Measurements from ENCODE around the gene LIN7B.
"Not testable (repeated sequence)": the region's sequence is repeated elsewhere in the genome, so short reads cannot be mapped to it uniquely, and the experiment has no call there.

LIN7B gene

GRCh38 chr19:49146408-49146770 is 32.2 kb downstream of the LIN7B start:
- not testable (repeated sequence) for DNase-seq

GRCh38 chr19:49148044-49148682 is 34.0 kb downstream of the LIN7B start:
- DNase-seq = no peak

GRCh38 chr19:49148784-49149651 is 34.8 kb downstream of the LIN7B start:
- DNase-seq = peak; percentile 96

DNA sequence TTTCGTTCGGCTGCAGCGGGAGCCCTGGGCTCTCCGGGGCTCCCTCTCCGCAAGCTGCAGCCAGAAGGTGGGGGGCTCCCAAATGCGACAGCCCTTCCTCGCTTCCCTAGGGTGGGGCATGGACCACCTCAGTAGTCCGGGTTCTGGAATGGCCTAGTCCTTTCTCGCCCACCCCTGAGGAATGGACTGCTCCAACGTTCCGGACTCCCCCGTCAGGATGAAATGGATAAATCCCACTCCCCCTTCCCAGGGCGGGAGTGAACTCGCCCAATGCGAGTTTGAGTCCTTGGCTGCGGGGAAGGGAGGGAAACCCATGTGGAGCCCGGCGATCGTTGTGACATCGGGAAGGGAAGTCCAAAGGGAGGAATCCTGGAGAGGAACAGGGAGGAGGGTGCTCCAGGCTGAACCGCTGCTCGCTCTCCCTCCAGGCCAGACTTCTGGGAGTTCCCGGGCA is 35.5 kb downstream of the LIN7B start:
- peak; percentile 93 for DNase-seq

DNA sequence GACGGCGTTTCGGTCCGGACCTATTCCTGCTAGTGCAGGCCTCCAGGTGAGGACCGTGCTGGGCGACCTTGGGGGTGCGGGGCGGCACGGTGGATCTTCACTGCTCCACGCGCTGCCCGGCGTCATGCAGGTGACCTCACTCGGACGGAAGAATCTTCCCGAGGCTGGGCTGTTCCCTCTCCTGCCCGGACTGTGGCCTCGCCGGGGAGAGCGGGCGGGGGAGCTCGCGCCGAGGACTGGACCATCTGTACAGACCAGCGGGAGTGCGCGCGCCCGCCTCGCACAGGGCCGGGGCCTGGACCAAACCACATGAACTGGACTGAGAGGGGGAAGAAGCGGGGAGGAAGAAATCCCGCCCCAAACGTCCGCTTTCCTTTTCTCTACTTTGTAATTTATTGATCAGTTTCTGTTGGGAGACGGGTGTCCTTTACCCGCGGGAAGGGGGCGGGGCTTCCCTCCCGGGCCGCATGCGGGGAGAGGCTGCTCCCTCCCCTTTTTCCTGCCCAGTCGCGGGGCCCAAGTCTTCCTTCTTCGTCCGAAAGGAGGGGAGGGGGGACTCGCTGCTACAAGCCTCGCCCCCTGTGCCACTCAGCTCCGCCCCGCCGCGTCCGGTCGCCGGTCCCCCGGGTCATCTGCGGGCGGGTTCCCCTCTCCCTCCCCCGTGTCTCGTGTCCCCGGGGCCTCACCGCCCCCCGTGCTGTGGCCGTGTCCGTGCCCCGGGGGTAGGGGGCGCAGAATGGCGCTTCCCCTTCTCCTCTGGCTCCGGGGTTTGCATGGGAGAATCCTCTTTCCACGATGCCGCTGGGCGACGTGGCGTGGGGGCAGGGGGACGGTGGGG is 36.2 kb downstream of the LIN7B start:
- peak; percentile 97 for DNase-seq

DNA sequence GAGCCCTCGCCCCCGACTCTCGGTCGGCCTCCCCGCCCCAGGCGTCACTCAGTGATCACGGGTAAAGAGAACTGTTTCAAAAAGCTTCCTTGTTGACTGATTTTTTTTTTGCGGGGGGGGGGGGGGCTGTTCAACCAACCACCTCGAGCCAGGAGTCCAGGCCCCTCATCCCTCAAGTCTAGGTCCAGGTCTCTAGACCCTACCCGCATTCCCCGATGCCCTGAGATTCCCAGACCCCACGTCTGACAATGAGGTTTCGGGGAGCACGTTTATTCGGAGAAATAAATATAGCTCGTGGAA is 36.7 kb downstream of the LIN7B start:
- DNase-seq = no peak

- peak; percentile 83 for DNase-seq
These were observed 37.3 kb downstream of the LIN7B start for GRCh38 chr19:49151267-49152118.

DNA sequence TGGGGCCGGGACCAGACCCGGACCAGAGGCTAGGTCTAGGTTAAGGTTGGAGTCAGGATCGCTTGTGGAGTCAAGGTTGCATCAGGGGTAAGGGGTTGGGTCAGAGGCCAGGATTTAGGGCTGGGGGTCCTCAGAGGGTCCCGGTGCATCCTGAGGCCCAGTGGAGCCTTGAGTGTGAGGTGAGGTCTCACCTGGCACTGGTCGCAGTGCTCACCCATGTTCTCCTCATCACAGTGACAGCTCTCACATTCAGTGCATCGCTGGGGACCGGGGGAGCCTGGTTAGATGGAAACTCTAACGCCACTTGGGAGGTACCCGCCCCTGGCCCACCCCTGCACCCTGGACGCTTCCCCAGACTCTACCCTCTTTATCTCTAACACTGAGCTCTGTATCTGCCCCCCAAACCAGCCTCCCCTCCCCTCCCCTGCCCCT is 38.0 kb downstream of the LIN7B start:
- DNase-seq = no peak

- no peak for DNase-seq
These were observed 39.1 kb downstream of the LIN7B start for GRCh38 chr19:49153167-49153809.

DNA sequence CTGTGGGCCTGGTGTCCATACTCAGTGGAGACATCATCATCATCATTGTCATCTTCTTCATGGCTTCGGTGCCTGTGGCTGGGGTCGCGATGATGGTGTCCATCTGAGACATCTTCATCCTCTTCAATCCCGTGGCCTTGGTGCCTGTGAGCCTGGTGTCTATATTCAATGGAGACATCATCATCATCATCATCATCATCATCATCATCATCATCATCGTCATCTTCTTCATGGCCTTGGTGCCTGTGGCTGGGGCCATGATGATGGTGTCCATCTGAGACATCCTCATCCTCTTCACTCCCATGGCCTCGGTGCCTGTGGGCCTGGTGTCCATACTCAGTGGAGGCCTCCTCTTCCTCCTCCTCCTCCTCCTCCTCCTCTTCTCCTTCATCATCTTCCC is 40.1 kb downstream of the LIN7B start:
- DNase-seq = no peak

- no peak for DNase-seq
These were observed 41.0 kb downstream of the LIN7B start, which contains the start of gene HRC for GRCh38 chr19:49155005-49155819. Gene HRC (minus strand): TSS chr19:49155396. CDS start chr19:49155237, 159 bp downstream.

GRCh38 chr19:49155820-49156346 is 41.7 kb downstream of the LIN7B start:
- DNase-seq = no peak

- DNase-seq = peak; percentile 84
These were observed 43.5 kb downstream of the LIN7B start, which contains the start of gene TRPM4 for GRCh38 chr19:49157445-49158224. Gene TRPM4 (plus strand): TSS chr19:49157792. CDS start chr19:49157867, 75 bp downstream.

- no peak for DNase-seq
These were observed 46.5 kb downstream of the LIN7B start for GRCh38 chr19:49160450-49161189.

DNA sequence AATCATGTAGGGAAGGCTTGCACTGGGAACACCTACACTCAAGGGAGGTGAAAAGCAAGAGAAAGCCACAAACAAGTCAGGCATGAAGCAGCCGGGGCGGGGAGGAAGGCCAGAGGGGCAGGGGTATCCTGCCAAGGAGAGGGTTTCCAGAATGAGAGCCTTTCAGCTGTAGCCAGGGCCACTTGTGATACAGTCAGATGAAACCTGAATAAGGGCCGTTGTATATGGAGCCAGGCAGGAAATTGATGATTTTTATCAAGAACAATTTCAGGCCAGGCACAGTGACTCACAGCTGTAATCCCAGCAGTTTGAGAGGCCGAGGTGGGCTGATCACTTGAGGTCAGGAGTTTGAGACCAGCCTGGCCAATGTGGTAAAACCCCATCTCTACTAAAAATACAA is 47.8 kb downstream of the LIN7B start:
- DNase-seq = no peak

DNA sequence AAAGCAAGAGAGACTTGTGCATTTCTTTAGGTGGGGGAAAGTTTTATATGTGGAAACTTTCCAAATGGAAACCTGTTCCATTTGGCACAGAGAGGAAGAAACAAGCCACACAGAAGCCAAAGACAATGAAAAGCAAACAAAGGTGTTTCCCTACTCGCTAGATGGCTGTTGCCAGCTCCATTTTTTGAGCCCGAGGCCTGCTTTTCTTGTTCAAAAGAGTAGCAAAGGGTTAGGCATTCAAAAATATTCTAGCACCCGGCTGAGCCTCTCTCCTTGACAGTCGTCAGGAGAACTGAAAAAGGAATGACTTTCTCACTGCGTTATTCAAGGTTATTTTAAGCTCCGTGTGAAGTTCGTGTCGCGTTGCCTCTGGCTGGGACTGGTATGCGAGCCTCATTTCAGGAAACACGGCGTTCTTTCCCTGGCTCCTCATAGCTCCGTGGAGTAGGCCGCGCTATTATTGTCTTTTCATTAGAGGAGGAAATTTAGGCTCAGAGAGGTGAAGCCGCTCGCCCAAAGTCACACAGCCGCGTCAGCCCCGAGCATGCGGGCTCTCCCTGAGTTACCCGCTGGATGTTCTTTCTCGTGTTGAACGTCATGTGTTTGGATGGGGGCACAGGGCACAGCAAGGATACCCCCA is 51.1 kb downstream of the LIN7B start:
- peak; percentile 30 for DNase-seq

- DNase-seq = no peak
These were observed 51.7 kb downstream of the LIN7B start for GRCh38 chr19:49165865-49166301.

- DNase-seq = no peak
These were observed 53.8 kb downstream of the LIN7B start for GRCh38 chr19:49167857-49168409.
